Suppressor macrophage treated with lipopolysaccharide for 4 hours (primary cell): ENCODE measurements around the gene ADTRP.

Experiments used
- DNase-seq: peaks from one replicate; pipeline ENCODE4 v3.0.0-alpha.2; 2020

ADTRP gene

DNA sequence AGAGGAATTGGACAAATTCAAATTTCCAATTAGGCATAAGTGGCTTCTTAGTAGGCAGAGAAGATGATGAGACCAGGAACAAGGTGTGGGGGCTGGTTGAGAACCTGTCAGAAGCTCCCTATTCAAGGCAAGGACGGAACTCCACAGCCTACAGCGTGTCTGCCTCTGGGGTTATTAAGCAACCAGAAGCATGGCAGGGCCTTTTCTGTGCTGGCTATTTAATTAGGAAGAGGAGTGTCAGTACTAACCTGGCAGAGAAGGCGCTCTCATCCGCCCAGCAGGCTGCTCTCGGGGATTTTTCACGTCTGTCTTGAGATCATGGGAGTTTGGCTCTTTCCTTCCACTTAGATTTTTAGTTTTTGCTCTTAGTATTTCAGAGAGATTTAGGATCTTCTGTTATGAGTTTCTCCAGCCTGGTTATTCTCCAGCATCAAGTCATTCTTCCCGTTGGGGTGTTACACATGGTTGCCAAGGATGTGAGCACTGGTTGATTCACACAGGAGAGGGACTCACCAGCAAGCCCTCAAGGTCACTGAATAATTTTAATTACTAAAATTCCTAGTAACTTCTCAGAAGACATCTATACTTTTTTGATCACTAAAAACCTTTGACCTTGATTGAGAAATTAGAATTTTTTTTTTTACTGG, 23.9 kb downstream of the ADTRP start:
- no peak for DNase-seq

DNA sequence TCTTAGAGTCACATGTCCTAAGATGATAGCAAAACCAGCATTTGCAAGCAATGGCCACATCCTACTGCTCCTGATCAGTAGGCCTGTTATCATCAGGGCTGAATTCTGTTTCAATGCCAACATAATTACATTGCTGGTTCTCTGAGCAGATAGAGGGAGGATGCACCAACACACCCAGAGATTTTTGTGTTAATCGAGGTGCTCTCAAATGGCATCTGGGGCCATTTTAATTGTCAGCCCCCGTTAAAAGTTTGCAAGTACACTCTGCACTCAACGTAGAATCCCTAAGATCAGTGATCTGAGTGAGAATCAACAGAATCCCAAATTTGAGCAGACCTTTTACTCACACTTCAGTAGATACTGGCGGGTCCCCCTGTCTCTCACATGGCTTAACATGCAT, 24.8 kb downstream of the ADTRP start:
- DNase-seq, result no peak

DNA sequence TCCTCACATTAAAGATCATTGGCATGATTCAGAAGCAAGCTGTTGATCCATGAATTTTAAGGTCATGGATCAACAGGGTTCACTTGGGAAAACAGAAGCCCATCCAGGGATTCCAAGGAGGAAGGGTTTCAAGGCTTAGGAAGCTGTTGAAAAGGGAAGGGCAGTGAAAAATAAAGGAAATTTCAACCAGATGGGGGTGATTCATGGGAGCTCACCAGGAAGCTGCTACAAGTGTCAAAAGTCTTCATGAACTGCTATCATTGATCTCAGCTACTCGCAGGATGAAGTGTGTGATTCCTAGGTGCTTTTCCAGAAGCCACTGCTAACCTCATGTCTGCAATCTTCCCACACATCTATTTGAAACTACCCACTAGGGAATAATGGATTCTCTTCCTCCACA, 26.2 kb downstream of the ADTRP start:
- no peak for DNase-seq

DNA sequence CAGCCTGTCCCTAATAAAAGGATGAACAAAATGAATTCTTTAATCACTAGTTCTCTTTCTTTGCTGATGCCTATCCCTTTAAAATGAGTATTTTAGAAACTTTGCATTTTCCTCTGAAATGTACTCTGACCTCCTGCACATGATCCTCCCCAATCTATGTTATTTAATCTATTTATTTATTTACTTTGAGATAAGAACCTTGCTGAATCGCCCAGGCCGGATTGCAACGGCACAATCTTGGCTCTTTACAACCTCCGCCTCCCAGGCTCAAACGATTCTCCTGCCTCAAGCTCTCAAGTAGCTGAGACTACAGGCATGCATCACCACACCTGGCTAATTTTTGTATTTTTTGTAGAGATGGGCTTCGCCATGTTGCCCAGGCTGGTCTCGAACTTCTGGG, 27.9 kb downstream of the ADTRP start:
- DNase-seq, result no peak

DNA sequence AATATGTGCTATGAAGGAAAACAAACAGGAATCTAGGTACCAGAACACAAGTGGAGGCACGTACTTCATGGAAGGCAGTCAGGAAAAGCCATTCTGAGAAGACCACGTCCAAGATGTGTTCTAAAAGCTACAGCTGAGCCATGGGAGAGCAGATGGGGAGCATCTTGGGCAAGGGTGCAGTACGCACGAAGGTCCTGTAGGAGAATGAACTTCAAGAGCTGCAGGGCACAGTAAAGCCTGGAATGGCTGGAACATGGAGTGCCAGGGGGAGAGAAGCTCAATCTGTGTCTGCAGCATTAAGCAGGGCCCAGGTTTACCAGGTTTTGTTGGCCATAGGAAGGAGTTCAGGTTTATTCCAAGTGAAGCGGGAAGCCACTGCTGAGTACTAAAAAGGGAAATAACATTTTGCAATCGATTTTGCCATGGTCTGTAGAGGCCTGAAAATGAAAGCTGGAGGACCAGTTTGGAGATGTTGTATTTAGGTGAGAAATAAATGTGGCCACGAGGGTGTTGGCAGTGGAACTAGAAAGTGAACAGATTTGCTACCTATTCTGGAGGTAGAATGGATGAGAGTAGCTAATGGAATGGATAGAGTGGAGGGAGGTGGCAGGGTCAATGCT, 29.9 kb downstream of the ADTRP start:
- DNase-seq, result peak; percentile 79

DNA sequence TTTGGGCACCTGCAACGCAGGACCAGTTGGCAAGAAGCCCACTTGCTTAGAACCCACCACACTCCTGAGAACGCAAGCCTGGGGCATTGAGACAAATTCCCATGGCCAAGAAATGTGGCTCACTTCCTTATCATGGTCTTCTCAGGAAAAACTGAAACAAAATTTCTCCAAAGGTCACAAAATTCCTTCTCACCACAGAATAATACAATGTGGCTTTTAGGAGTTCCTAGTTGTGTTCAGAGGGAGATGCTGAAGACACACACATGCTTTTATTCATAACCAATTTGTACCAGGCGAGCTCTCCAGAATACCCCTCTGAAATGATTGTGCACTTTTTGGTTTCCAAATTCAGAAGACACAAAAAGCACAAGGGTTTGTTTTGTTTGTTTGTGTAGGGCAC, 31.6 kb downstream of the ADTRP start:
- peak; percentile 61 for DNase-seq

DNA sequence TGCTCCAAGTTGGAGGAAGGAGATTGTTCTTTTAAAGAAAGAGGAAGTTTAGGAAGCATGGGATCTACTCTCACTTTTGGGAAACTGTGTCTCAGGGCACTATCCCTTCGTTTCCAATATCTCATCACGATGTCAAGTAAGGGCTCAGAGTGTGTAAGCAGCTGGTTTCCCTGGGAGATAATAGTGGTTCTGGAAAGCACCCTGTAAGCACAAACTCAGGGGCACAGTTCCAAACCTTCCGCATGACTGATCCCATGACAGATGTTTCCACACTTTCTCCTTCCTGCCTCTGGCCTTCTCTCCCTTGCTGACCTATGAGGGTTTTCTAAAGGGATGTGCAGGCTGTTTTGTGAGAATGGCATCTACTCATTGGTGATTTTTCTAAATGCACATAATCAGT, 33.9 kb downstream of the ADTRP start:
- peak; percentile 96 for DNase-seq

DNA sequence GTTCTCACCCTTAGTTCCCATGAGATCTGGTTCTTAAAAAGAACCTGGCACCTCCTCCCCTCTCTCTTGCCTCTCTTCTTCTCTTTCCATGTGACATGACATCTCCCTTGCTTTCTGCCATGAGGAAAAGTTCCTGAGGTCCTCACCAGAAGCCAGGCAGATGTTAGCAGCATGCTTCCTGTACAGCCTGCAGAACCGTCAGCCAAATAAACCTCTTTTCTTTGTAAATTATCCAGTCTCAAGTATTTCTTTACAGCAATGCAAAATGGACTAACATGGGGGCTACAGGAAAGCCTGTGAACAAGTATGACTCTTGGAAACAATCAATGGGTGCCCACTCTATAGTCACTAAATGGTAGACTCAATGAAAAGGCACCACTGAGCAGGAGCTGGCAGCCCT, 34.5 kb downstream of the ADTRP start:
- DNase-seq, result no peak

DNA sequence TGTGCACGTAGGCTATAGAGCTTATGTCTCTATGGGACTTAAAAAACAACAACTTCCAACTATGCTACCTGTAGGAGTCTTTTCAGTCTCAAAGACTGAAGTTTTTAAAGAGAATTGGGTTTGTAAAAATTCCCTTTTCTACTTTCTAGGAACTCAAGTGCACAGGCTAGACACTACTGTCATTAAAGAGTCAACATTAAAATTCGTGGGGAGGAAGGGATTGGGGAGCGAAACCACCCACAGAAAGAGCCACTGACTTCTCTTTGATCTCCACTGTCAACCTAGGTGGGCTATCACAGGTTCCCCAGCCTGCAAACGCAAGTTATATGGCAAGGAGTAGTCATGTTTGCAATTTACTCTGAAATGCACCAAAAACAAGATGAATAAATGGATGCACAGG, 37.7 kb downstream of the ADTRP start:
- DNase-seq, result no peak

DNA sequence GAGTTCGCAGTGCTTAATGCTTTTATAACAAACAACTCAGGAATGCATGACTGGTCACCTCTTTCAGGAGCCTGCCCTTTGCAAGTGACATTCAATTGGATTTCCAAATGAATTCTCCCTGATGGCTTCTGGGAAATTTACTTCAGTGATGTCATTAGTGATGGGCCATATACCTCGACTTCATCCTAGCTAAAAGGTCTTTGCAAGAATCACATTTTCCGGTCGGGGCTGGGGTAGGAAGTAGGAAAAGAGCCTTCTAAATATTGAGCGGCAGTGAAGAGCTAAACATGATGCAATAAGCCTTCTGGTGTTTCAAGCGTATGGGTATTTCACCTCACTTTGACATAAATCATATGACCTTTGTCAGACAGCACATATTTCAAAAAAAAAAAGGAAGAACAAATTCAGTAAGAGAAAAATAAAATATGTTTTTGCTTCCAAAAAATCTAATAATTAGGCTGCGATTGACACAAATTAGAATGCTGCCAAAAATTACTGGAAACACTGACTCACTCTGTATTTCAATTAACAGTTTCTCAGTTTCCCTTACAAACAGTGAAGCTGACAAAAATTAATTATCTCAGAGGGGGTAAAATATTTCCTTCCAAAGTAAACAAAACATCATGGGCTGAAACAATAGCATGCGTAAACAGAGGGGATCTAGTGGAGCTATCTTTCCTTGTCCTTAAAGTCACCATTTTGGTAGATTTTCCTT, 39.8 kb downstream of the ADTRP start:
- DNase-seq, result peak; percentile 90

DNA sequence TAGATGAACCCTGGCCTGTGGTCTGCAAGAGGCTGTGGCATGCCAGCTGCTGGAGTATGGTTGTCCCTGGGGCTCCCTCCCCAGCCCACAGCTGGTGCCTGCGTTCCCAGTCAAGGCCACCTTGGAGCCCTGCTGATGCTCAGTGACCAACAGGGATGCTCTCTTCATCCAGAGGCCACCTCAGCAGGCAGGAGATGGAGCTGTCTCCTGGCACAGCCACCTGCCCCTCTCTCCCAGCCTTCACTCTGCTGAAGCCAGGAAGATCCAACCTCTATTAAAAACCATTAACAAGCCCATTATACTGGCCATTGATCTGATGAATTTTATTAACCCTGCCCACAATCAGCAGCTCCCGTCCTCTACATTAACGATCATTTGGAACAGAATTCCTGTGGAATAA, 40.4 kb downstream of the ADTRP start:
- no peak for DNase-seq

DNA sequence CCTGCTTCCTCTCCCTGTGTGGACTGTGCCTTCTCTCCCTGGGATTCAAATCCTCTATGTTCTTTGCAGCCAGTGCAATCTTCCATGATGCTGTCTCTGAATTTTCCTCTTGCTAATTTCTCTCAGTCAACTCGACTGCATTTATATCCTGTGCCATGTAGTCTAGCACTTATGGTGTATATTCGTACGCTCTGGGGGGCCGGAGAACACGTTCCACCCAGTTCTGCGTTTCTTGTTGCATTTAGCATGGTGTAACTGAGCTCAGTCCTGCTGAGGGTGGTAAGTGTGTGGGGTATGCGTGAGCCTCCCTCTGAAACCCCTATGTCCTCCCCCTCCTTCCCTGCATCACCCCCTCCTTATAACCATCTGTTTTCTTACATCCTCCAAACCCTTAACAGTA, 42.0 kb downstream of the ADTRP start:
- DNase-seq, result no peak

DNA sequence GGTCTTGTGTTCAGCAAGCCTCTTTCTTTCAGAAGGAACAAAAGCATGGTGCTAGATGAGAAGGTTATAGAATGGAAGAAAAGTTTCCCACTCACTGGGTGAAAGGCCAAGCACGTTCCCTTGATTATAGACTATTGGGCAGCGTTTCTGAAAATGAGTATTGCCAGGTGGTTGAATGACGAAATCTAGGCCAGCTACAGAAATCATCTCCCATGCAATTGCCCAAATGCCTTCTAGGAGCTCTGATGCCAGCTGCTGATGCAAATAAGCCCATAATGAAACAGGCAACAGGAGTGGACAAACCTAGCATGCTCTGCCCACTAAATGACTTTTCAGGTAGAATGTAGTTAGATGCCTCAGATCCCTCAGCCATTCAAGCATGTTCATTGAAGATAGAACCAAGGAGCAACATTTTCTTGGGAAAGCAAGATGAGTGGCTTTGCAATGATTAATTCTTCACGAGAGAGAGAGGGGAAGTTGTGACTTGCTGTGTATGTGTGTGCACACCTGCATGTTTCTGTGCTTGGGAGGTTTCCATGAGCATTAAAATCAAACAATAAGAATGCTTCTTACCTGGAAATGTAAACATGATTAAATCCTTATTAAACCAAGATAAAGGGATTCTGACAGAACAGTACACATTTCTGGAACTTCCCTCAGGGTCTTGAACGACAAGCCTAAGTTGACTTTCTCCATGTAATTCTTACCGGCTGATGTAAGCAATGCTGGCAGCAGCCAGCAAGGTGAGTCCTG, 43.6 kb downstream of the ADTRP start:
- no peak for DNase-seq

DNA sequence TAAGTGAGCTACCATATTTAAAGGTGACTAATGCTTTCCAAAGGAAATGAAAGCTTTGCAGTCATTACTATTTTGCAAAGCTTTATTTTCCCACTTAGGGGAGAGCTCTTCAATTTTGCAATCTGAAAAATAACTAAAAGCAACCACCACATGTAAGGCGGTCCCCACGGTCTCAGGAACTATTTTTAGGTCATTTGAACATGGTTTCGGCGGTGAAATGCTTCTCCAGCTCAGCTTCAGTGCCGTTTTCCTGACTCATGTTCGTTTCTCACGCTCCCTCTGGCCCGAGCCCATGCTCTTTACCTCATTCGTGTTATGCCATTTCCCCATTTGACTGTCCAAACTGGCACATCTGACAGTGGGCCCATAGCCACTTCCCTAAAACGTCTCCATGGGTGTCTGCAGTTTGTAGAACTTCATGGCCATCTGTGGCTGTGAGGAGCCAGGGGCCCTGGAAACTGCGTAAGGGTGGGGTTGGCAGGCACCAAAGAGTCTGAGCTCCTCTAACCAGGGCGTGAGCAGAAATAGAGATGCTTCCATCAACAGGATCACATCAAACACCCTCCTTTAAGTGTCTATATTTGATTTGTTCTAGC, 46.5 kb downstream of the ADTRP start:
- DNase-seq, result peak; percentile 99

DNA sequence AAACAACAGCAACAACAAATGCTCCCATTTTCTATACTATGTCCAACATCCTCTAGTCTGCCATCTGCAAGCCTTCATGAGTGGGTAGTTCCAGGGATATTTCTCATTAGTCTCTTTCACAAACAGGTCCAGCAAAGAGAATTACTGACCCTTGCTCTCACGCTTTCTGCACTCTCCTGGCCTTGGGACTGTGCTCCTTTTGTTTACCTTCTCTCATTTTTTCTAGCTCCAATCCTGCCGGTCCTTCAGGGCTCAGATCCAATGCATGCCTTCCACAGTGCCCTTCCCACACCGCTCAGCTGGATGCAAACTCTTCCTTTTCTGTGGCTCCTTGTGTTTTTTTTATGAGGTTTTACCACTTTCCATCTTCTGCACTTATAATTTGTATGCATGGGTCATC, 47.2 kb downstream of the ADTRP start:
- DNase-seq, result no peak

DNA sequence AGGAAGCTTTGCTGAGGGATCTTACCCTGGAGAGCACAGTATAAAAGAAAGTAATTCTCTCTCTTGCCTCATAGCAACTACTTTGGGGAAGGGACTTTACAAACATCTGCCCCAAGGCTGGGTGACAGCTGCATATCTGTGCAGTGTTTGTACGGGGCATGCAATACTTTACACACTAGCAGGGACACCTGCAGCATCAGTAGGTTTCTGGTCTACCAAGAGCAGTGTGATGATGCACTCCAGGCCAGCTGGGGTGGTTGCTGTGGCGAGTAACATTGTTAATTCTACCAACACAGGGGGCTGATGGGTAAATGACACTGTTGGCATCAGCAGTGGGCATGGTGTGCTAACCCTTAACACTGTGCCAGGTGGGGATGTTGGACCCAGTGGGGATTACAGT, 48.0 kb downstream of the ADTRP start:
- peak; percentile 75 for DNase-seq

DNA sequence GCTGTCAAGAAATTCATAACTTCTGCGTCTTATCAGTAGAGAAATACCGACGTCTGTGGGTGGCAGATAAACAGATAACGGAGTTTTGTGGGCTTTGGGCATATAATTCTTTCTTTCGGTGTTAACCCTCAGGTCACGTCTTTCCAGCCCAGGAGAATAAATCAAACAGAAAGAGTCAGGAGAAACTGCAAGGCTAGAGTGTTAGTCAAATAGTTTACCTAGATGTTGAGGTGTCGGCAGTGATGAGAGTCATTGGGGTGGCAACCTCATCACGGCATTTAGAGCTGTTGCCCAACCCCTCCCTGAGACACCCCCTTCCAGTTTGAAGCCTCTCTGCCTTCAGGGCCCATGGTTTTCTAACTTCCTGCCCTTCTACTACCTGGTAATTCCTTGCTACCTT, 49.5 kb downstream of the ADTRP start:
- no peak for DNase-seq

DNA sequence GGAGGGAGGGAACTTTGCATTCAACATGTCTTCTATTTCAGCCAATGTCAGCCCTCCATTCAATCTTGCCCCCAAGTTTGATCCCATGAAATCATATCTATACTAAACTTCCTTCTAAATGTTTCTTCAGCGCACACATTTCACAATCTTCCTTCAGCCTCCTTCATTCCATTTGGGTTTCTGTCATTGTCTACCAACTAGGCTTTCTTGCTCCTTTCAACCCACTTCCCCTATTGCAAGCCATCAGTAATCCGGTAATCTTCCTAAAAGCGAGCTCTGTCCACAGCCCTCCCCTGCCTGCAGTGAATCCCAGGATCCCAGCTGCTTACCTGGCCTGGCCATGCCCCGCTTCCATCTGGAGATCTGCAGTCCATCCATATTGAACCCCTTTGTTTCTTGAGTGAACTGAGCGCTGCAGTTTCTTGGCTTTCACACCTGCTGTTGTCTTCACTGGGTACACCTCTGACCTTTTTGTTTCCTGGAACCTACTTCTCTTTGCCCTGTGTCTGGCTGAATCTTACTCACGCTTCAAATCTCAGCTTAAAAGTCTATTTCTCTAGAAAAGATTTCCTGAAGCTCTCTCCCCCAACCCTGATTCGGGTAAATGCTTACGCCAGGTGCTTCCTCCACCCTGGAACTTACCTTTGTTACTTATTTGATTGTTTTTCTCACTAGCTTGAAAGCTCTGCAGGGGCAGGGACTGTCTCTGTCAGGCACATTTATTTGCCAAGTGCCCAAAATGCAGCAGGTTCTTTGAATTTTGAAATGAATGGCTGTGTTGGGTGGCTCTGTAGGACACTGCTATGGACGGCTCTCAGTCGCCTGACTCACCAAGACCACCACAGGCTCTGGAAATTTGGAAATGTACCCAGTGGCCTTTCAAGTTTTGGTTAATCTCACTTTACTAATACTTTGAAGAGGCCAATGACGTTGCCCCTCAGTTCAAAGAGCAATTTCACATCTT, 50.3 kb downstream of the ADTRP start:
- peak; percentile 76 for DNase-seq

DNA sequence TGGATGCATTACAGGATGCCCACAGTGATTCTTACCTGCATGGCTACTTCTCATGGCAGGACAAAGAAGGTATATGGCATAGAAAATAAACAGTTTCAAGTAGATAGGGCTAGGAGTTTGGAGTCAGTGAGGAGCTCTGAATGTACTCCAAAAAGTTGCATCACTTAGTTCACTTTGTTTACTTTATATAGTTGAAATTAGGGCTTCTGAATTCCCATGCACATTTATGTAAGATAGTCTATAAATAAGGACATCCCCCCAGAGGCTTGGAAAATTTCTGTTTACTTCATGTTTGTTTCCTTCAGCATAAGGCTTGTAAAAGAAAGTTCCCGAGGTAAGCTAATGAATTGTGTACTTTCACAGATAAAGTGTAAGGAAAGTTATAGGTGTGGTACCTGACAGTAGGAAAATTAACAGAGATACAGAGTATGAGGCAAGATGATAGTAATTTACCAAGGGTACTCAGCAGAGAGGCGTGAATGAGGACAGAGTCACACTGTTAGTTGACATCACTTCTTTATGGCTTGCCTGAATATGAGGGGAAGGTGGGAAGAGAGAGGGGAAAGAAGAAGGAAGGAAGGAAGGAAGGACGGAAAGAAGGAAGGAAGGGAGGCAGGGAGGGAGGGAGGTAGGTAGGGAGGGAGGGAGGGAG, 51.1 kb downstream of the ADTRP start:
- peak; percentile 53 for DNase-seq

DNA sequence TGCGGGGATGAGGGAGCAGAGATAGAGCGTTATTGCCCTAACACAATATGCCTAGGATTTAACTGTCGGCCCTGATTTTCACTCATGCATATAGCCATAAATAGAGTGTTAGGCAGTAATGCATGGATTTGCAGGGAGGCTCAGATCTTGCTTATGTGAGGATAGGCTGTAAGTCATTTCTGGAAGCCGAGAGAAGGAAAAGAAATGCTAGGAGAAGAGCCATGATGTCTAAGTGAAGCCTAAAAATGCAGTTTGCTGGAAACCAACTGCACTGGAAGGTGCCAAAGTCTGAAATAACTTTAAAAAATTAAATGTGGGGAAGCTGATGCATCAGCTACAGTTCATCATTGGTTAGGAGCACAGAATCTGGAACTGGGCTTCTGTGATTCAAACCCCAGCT, 54.3 kb downstream of the ADTRP start:
- DNase-seq, result no peak

DNA sequence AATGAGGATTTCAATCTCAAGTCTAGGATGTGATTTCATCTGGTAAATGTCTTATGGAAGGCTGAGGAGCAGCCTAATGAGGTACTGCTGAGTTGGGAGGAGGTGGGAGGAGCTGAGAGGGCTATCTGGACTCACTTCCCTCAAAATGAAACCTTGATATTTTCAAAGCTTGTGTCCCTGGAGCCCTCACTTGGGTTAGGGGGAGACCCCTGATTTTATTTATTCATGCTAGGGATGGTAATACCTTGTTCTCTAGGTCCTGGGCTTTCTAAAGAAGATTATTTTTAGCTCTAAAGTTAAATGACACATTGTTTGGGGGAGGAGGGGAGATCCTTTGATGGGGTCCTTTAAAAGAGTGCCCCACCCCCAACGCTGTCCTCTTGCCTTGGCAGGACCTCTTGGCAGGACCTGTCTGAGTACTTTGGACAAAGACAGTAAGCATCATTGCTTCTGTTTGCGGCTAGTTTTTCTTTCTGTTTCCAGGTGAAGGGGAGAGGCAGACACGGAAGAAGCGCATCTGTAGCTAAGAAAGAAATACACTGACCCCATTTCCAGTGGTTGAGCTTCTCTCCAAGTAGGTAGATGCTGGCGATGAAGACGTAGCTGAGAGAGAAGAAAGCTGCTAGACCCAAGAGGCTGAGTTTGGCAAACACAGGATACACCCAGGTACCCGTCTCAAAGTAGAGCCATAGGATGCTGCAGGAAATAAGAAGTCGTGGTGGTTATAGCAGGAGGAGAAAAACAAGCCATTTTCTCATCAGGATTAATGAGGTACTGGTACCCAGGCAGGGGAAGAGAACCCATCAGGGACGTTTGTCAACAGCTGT, 55.6 kb downstream of the ADTRP start:
- no peak for DNase-seq
